Measurements from ENCODE around the gene MSX2. TPM values are rescaled to one million over a fixed set of nuclear protein-coding genes. Genes with fewer than 3 reads are reported as not detected.
A peak's percentile ranks its signal among the peaks of the same experiment; 100 is the strongest.
"Not testable (repeated sequence)": the region's sequence is repeated elsewhere in the genome, so short reads cannot be mapped to it uniquely, and the experiment has no call there.

MSX2 gene
- polyA plus RNA-seq, 2 donors, result 0.55 to 0.56 TPM

DNA sequence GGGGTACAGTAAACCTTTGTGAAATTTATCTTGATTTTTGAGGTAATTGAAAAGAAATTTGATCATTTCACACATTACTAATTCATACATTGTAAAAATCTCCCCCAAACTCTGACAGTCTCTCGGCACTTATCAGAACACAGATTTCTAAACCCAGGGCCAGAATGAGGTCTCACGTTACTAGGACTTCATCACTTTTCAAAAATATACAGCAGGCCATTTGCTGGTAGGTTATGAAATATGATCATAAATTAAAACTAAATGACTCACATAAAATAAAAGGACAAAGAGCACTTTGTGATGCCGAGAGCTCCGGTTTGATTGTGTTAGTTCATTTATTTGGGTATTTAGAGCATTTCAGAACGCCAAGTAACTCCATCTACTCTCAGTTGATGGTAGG, 17.0 kb downstream of the MSX2 start:
- H3K4me1 ChIP-seq (ENCODE audit: control insufficient read depth in 2 of 2, insufficient read depth in 2 of 2, low read length in 1 of 2), result peaks cover 0 to 3% of the 10 kb centered on the region in 2 donors
- H3K36me3 ChIP-seq (ENCODE audit: control insufficient read depth in 2 of 2, insufficient read depth in 2 of 2, low read length in 1 of 2), result no peaks in the 10 kb centered on the region
- H3K27me3 ChIP-seq (ENCODE audit: control insufficient read depth in 1 of 2, insufficient read depth in 2 of 2, low read length in 2 of 2), result no peaks in the 10 kb centered on the region
- H3K27ac ChIP-seq (ENCODE audit: low read depth in 2 of 2, low read length in 1 of 2), result no peak overlapping the region
- 59 to 74% methylated on average over 5 of the region's 5 CpGs for WGBS, 2 donors
- H3K9me3 ChIP-seq (ENCODE audit: control insufficient read depth in 2 of 2, insufficient read depth in 1 of 2, low read depth in 1 of 2, low read length in 1 of 2), result no peaks in the 10 kb centered on the region
- no peak overlapping the region for H3K4me3 ChIP-seq (ENCODE audit: low read depth in 1 of 2, low read length in 2 of 2)

DNA sequence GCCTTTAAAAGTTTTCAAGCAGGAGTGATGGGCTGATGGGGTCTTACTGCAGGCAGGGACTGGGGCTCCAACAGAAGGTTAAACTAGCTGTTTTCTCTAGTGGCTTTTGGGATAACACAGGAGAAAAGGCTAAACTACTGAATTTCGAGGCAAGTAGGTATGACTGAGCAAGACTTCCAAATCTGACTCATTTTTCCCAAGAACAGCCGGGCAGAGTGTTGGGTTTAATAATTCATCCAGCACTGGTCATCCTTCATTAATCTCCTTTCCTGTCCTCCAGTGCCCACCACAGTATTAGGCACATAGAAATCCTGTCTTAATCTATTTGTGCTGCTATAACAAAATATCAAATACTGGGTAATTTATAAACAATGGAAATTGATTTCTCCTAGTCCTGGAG, 20.5 kb downstream of the MSX2 start:
- Histone ChIP-seq H3K36me3 (ENCODE audit: control insufficient read depth in 2 of 2, insufficient read depth in 2 of 2, low read length in 1 of 2) (no peaks in the 10 kb centered on the region), H3K4me3 (ENCODE audit: low read depth in 1 of 2, low read length in 2 of 2) (no peak overlapping the region), H3K9me3 (ENCODE audit: control insufficient read depth in 2 of 2, insufficient read depth in 1 of 2, low read depth in 1 of 2, low read length in 1 of 2) (no peaks in the 10 kb centered on the region), H3K4me1 (ENCODE audit: control insufficient read depth in 2 of 2, insufficient read depth in 2 of 2, low read length in 1 of 2) (no peaks in the 10 kb centered on the region), H3K27ac (ENCODE audit: low read depth in 2 of 2, low read length in 1 of 2) (no peak overlapping the region), H3K27me3 (ENCODE audit: control insufficient read depth in 1 of 2, insufficient read depth in 2 of 2, low read length in 2 of 2) (no peaks in the 10 kb centered on the region)
- 69 to 73% methylated on average over 2 of the region's 2 CpGs for WGBS, 2 donors

DNA sequence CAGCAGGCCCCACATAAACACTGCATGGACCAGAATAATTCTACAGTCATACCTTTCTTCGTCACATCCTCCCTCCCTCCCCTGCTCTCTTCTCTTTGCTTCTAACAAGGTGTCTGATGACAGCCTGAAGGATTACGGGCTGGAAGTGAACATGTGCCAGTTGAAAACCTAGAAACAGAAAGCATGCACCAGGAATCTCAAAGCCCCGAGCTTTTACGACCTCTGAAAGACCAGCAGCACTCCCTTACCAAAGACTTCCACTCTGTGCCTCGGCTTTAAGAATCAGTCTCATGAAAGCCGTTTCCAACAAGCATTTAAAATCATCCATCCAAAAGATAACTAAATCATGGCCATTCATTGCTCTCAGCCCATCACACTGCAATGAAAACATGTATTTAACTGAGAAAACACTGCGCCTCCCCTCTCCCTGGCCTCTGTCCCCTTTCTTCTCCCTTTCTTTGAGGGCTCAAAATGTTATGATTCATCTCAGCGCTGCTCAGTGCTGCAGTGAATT, 21.3 kb downstream of the MSX2 start:
- Histone ChIP-seq H3K27me3 (ENCODE audit: control insufficient read depth in 1 of 2, insufficient read depth in 2 of 2, low read length in 2 of 2) (no peaks in the 10 kb centered on the region), H3K36me3 (ENCODE audit: control insufficient read depth in 2 of 2, insufficient read depth in 2 of 2, low read length in 1 of 2) (no peaks in the 10 kb centered on the region), H3K4me1 (ENCODE audit: control insufficient read depth in 2 of 2, insufficient read depth in 2 of 2, low read length in 1 of 2) (no peaks in the 10 kb centered on the region), H3K27ac (ENCODE audit: low read depth in 2 of 2, low read length in 1 of 2) (no peak overlapping the region), H3K9me3 (ENCODE audit: control insufficient read depth in 2 of 2, insufficient read depth in 1 of 2, low read depth in 1 of 2, low read length in 1 of 2) (no peaks in the 10 kb centered on the region), H3K4me3 (ENCODE audit: low read depth in 1 of 2, low read length in 2 of 2) (no peak overlapping the region)
- WGBS, 2 donors, result 40 to 44% methylated on average over 8 of the region's 8 CpGs

DNA sequence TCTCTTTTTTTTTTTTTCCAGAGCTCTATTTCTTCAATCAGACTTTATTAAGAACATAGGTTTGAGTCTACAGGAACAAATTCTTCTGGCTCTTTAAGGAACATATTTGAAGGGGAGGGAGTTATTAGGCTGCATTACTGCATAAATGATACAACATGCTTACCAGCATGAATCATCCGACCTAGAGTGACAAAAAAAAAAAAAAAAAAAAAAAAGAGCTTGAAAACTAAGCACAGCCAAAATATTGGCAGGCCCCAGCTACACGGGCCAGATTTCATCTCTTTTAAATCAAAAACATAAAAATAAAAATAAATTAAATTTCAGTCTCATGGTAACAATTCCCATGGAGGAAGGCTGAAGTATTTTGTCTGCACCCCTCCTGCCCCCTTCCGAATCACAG, 26.3 kb downstream of the MSX2 start:
- Histone ChIP-seq H3K4me1 (ENCODE audit: control insufficient read depth in 2 of 2, insufficient read depth in 2 of 2, low read length in 1 of 2) (peaks cover 2 to 3% of the 10 kb centered on the region in 2 donors), H3K27ac (ENCODE audit: low read depth in 2 of 2, low read length in 1 of 2) (no peak overlapping the region), H3K4me3 (ENCODE audit: low read depth in 1 of 2, low read length in 2 of 2) (peak overlapping the region in 1 of 2 donors; percentile 36), H3K27me3 (ENCODE audit: control insufficient read depth in 1 of 2, insufficient read depth in 2 of 2, low read length in 2 of 2) (no peaks in the 10 kb centered on the region), H3K36me3 (ENCODE audit: control insufficient read depth in 2 of 2, insufficient read depth in 2 of 2, low read length in 1 of 2) (no peaks in the 10 kb centered on the region), H3K9me3 (ENCODE audit: control insufficient read depth in 2 of 2, insufficient read depth in 1 of 2, low read depth in 1 of 2, low read length in 1 of 2) (no peaks in the 10 kb centered on the region)
- 3 to 7% methylated on average over 3 of the region's 3 CpGs for WGBS, 2 donors

DNA sequence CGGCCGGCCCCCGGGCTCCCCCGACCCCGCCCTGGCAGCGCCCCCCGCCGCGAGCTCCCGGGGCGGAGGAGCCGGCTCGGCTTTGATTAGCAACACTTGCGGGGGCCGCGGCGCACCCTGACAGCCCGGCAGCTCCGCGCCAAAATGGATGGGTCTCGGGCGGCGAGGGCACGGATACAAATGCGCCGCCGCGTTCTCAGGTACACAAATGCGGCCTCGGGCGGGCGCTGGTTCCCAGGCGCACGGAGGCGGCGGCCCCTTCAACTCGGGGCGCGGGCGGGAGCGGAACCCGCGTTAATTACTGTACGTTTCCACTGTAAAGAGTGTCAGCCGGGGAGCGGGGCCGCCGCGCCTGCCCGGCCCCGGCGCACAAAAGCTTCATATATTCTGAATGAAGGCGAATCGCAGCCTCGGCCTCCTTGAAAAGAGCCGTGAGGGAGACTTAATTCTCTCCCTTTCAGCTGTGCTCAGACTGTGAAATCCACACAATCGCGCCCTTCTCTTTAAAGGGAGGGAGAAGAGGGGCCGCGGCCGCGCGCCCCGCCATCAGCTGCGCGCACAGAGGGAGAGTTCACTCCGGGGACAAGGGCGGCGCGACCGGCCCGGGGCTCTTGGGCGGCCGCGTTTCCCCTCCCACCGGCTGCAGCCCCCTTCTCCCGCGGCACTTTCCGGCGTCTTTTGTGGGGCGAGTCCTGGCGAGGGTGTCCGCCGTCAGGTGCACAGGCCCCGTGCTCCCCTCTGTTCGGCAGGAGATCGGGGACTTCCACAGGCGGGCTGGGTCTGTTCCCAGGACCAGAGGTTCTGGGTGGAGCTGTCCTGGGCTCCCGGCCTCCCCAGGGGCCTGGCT, 27.0 kb downstream of the MSX2 start:
- Histone ChIP-seq H3K4me3 (ENCODE audit: low read depth in 1 of 2, low read length in 2 of 2) (peak overlapping the region; percentile 36 to 44), H3K9me3 (ENCODE audit: control insufficient read depth in 2 of 2, insufficient read depth in 1 of 2, low read depth in 1 of 2, low read length in 1 of 2) (no peaks in the 10 kb centered on the region), H3K36me3 (ENCODE audit: control insufficient read depth in 2 of 2, insufficient read depth in 2 of 2, low read length in 1 of 2) (no peaks in the 10 kb centered on the region), H3K27ac (ENCODE audit: low read depth in 2 of 2, low read length in 1 of 2) (no peak overlapping the region), H3K27me3 (ENCODE audit: control insufficient read depth in 1 of 2, insufficient read depth in 2 of 2, low read length in 2 of 2) (no peaks in the 10 kb centered on the region), H3K4me1 (ENCODE audit: control insufficient read depth in 2 of 2, insufficient read depth in 2 of 2, low read length in 1 of 2) (peaks cover 2 to 3% of the 10 kb centered on the region in 2 donors)
- 2 to 3% methylated on average over 83 to 89 of the region's 89 CpGs for WGBS, 2 donors

DNA sequence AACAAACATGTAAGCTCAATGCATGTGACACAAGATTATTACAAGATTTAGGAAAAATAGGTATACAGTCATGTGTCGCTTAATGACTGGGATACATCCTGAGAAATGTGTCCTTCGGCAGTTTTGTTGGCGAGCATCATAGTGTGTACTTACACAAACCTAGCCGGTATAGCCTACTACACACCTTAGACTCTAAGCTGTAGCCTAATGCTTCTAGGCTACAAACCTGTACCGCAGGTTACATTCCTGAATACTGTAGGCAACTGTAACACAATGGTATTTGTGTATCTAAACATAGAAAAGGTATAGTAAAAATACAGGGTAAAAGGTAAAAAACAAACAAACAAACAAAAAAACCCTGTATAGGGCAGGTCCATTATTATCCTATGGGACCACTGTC, 27.7 kb downstream of the MSX2 start:
- Histone ChIP-seq H3K4me3 (ENCODE audit: low read depth in 1 of 2, low read length in 2 of 2) (no peak overlapping the region), H3K4me1 (ENCODE audit: control insufficient read depth in 2 of 2, insufficient read depth in 2 of 2, low read length in 1 of 2) (peaks cover 2 to 3% of the 10 kb centered on the region in 2 donors), H3K27me3 (ENCODE audit: control insufficient read depth in 1 of 2, insufficient read depth in 2 of 2, low read length in 2 of 2) (no peaks in the 10 kb centered on the region), H3K36me3 (ENCODE audit: control insufficient read depth in 2 of 2, insufficient read depth in 2 of 2, low read length in 1 of 2) (no peaks in the 10 kb centered on the region), H3K9me3 (ENCODE audit: control insufficient read depth in 2 of 2, insufficient read depth in 1 of 2, low read depth in 1 of 2, low read length in 1 of 2) (no peaks in the 10 kb centered on the region), H3K27ac (ENCODE audit: low read depth in 2 of 2, low read length in 1 of 2) (no peak overlapping the region)
- 71 to 72% methylated on average over 5 of the region's 5 CpGs for WGBS, 2 donors

DNA sequence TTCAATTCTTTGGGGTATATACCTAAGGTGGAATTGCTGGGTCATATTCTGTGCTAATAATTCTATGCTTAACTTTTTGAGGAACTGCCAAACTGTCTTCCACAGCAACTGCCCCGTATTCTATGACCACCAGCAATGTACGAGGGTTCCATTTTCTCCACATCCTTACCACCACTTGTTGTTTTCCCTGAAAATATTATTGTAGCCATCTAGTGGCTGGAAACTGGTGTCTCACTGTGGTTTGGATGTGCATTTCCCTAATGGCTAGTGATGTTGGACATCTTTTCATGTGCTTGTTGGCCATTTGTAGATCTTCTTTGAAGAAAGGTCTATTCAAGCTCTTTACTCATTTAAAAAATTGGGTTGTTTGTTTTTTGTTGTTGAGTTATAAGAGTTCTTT, 30.7 kb downstream of the MSX2 start:
- Histone ChIP-seq H3K9me3 (ENCODE audit: control insufficient read depth in 2 of 2, insufficient read depth in 1 of 2, low read depth in 1 of 2, low read length in 1 of 2) (no peaks in the 10 kb centered on the region), H3K27me3 (ENCODE audit: control insufficient read depth in 1 of 2, insufficient read depth in 2 of 2, low read length in 2 of 2) (no peaks in the 10 kb centered on the region), H3K27ac (ENCODE audit: low read depth in 2 of 2, low read length in 1 of 2) (no peak overlapping the region), H3K4me1 (ENCODE audit: control insufficient read depth in 2 of 2, insufficient read depth in 2 of 2, low read length in 1 of 2) (peaks cover 2 to 3% of the 10 kb centered on the region in 2 donors), H3K36me3 (ENCODE audit: control insufficient read depth in 2 of 2, insufficient read depth in 2 of 2, low read length in 1 of 2) (no peaks in the 10 kb centered on the region), H3K4me3 (ENCODE audit: low read depth in 1 of 2, low read length in 2 of 2) (no peak overlapping the region)
- WGBS, 2 donors, result 64 to 74% methylated on average over 2 of the region's 2 CpGs

DNA sequence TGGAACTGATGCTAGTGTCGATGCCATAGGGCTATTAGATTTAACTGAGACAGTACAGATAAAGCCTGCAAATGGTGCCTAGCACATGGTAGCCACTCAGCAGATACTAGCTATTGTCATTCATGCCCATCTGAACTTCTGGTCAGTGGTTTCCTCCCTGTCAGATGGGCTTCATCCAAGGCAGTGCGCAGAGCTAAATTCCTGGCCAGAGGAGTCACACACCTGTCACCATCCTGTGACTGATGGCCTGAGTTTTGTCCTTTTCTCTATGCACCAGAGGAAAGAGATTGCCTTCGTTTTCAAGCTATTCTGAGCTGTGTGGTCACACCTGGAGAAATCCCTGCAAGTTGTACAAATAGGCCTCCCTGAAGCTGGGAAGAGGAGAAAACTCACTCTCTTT, 34.7 kb downstream of the MSX2 start:
- 70 to 80% methylated on average over 3 of the region's 3 CpGs for WGBS, 2 donors

DNA sequence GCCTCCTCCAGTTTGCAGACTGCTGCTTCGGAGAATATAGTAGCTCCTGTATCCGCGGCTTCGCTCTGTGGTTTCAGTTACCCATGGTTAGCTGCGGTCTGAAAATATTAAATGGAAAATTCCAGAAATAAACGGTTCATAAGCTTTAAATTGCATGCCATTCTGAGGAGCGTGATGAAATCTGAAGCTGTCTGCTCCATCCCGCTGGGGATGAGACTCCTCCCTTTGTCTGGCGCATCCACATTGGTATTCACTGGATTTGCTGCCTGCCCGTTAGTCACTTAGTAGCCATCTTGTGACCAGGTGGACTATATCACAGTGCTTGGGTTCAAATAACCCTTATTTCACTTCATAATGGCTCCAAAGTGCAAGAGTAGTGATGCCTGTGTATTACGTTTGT, 36.3 kb downstream of the MSX2 start:
- no peak overlapping the region for H3K4me3 ChIP-seq (ENCODE audit: low read depth in 1 of 2, low read length in 2 of 2)
- no peaks in the 10 kb centered on the region for H3K9me3 ChIP-seq (ENCODE audit: control insufficient read depth in 2 of 2, insufficient read depth in 1 of 2, low read depth in 1 of 2, low read length in 1 of 2)
- WGBS, 2 donors, result 87 to 92% methylated on average over 11 of the region's 11 CpGs
- H3K27me3 ChIP-seq (ENCODE audit: control insufficient read depth in 1 of 2, insufficient read depth in 2 of 2, low read length in 2 of 2), result no peaks in the 10 kb centered on the region
- H3K4me1 ChIP-seq (ENCODE audit: control insufficient read depth in 2 of 2, insufficient read depth in 2 of 2, low read length in 1 of 2), result no peaks in the 10 kb centered on the region
- no peak overlapping the region for H3K27ac ChIP-seq (ENCODE audit: low read depth in 2 of 2, low read length in 1 of 2)
- H3K36me3 ChIP-seq (ENCODE audit: control insufficient read depth in 2 of 2, insufficient read depth in 2 of 2, low read length in 1 of 2), result no peaks in the 10 kb centered on the region

More for the DNA sequence above, 34.7 kb downstream of the MSX2 start:
- Histone ChIP-seq H3K27me3 (ENCODE audit: control insufficient read depth in 1 of 2, insufficient read depth in 2 of 2, low read length in 2 of 2) (no peaks in the 10 kb centered on the region), H3K4me1 (ENCODE audit: control insufficient read depth in 2 of 2, insufficient read depth in 2 of 2, low read length in 1 of 2) (no peaks in the 10 kb centered on the region), H3K36me3 (ENCODE audit: control insufficient read depth in 2 of 2, insufficient read depth in 2 of 2, low read length in 1 of 2) (no peaks in the 10 kb centered on the region), H3K27ac (ENCODE audit: low read depth in 2 of 2, low read length in 1 of 2) (no peak overlapping the region), H3K4me3 (ENCODE audit: low read depth in 1 of 2, low read length in 2 of 2) (no peak overlapping the region), H3K9me3 (ENCODE audit: control insufficient read depth in 2 of 2, insufficient read depth in 1 of 2, low read depth in 1 of 2, low read length in 1 of 2) (no peaks in the 10 kb centered on the region)

DNA sequence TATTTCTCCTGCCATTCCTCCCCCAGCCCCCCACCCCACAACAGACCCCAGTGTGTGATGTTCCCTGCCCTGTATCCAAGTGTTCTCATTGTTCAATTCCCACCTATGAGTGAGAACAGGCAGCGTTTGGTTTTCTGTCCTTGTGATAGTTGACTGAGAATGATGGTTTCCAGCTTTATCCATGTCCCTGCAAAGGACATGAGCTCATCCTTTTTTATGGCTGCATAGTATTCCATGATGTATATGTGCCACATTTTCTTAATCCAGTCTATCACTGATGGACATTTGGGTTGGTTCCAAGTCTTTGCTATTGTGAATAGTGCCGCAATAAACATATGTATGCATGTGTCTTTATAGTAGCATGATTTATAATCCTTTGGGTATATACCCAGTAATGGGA, 37.0 kb downstream of the MSX2 start:
- WGBS, 2 donors, result 79 to 94% methylated on average over 1 of the region's 2 CpGs
- H3K9me3 ChIP-seq (ENCODE audit: control insufficient read depth in 2 of 2, insufficient read depth in 1 of 2, low read depth in 1 of 2, low read length in 1 of 2); H3K4me1 ChIP-seq (ENCODE audit: control insufficient read depth in 2 of 2, insufficient read depth in 2 of 2, low read length in 1 of 2); H3K27ac ChIP-seq (ENCODE audit: low read depth in 2 of 2, low read length in 1 of 2); H3K27me3 ChIP-seq (ENCODE audit: control insufficient read depth in 1 of 2, insufficient read depth in 2 of 2, low read length in 2 of 2); H3K4me3 ChIP-seq (ENCODE audit: low read depth in 1 of 2, low read length in 2 of 2); H3K36me3 ChIP-seq (ENCODE audit: control insufficient read depth in 2 of 2, insufficient read depth in 2 of 2, low read length in 1 of 2): not testable (repeated sequence)
